Measurements from ENCODE around the gene GPC5. TPM values are rescaled to one million over a fixed set of nuclear protein-coding genes. Genes with fewer than 3 reads are reported as not detected.

Gene GPC5
- total and polyA plus RNA-seq, 9 of the 15 experiments (the other 6 are each of a cell fraction or from before 2014, with no cell fraction given) = 0.18 to 0.27 TPM; not detected in 7

DNA sequence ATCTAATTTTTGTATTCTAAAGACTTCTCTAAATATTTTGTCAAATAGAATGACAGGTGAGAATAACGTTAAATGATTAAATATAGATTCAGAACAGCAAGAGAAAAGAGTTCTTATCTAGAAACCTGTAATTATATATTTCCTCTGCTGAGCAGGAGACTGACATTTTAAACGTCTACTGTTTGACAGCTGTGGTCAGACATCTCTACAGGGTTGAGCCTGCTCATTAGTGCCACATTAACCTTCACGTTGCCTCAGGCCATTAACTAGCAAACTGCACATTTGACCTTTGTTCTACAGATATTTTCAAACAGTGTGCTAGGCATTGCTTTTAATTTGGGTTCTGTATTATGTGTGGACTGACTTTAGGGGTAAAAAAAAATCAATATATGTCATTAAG, 347.5 kb downstream of the GPC5 start:
- WGBS (ENCODE audit: insufficient coverage, low coverage, missing lambda C conversion rate) = 1% methylated on average over 3 of the region's 3 CpGs
- Histone ChIP-seq H2AFZ (ENCODE audit: low read depth, low read length) (no peak overlapping the region), H3K36me3 (ENCODE audit: control insufficient read depth, insufficient read depth, low read length) (no peaks in the 10 kb centered on the region), H3K4me3 (no peak overlapping the region), H3K27me3 (ENCODE audit: control insufficient read depth in 2 of 2, insufficient read depth in 2 of 2, low read length in 2 of 2) (no peaks in the 10 kb centered on the region), H3K9ac (ENCODE audit: insufficient read depth in 1 of 2, low read depth in 2 of 2, low read length in 2 of 2) (no peak overlapping the region), H3K27ac (ENCODE audit: extremely low read depth, low read depth, low read length) (no peak overlapping the region), H3K79me2 (ENCODE audit: control insufficient read depth, insufficient read depth, low read length) (no peaks in the 10 kb centered on the region), H3K9me3 (replicated peaks; ENCODE audit: control insufficient read depth, insufficient read depth, low read depth, low read length) (no peaks in the 10 kb centered on the region), H3K4me1 (replicated peaks in 1 of 2; ENCODE audit: control insufficient read depth in 2 of 2, insufficient read depth in 2 of 2, low read length in 2 of 2) (no peaks in the 10 kb centered on the region), H3K4me2 (ENCODE audit: insufficient read depth, low read length) (no peak overlapping the region), H4K20me1 (replicated peaks; ENCODE audit: control insufficient read depth, insufficient read depth, low read length) (no peaks in the 10 kb centered on the region), H3K9me1 (ENCODE audit: control insufficient read depth, insufficient read depth, low read length) (no peaks in the 10 kb centered on the region)
- BruUV-seq (replicated peaks) = no TSS peak
- TF ChIP-seq ZKSCAN1 (IDR thresholded peaks at IDR 0.05; ENCODE audit: low read depth, low read length) = no peak
- no peak for TF ChIP-seq ZNF316 (IDR thresholded peaks at IDR 0.05)
- TF ChIP-seq ZNF507 (tag; conservative IDR thresholded peaks at IDR 0.05) = 0 out of 2 replicates have a peak, but pooled peaks have one; percentile 9
- TF ChIP-seq RAD51 (IDR thresholded peaks at IDR 0.05; ENCODE audit: borderline replicate concordance, low read depth) = no peak
- no peak for TF ChIP-seq TCF3 (CRISPR knock-in tag; IDR thresholded peaks at IDR 0.05)
- TF ChIP-seq, protein P1, sequence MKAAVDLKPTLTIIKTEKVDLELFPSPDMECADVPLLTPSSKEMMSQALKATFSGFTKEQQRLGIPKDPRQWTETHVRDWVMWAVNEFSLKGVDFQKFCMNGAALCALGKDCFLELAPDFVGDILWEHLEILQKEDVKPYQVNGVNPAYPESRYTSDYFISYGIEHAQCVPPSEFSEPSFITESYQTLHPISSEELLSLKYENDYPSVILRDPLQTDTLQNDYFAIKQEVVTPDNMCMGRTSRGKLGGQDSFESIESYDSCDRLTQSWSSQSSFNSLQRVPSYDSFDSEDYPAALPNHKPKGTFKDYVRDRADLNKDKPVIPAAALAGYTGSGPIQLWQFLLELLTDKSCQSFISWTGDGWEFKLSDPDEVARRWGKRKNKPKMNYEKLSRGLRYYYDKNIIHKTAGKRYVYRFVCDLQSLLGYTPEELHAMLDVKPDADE (conservative IDR thresholded peaks at IDR 0.05; ENCODE audit: control insufficient read depth, low read depth, low read length) = no peak
- 0 out of 2 replicates have a peak, but pooled peaks have one; percentile 51 for TF ChIP-seq ZNF347 (CRISPR knock-in tag; IDR thresholded peaks at IDR 0.05; ENCODE audit: low read depth)
- TF ChIP-seq ERF (CRISPR knock-in tag; IDR thresholded peaks at IDR 0.05) = no peak
- TF ChIP-seq FOXA3 (CRISPR knock-in tag; conservative IDR thresholded peaks at IDR 0.05 in 1 of 2, IDR thresholded peaks at IDR 0.05 in 1 of 2) = no peak
- ChIA-PET POLR2A (no interaction called here), CTCF (ENCODE audit: low intra/inter-chr PET ratio) (no interaction called here)
- ATAC-seq (no peak), FAIRE-seq (no peak), DNase-seq (ENCODE audit: extremely low read depth in 1 of 4, low spot score in 3 of 4) (no peak)
- in situ Hi-C loops (cut with MboI) (no loop called here), intact Hi-C loops (cut with micrococcal nuclease) (no loop called here)
